GM18511 (cell line): Measurements from ENCODE around the gene RNU2-63P.
"Not testable (repeated sequence)": the region's sequence is repeated elsewhere in the genome, so short reads cannot be mapped to it uniquely, and the experiment has no call there.

Source experiments
- ATAC-seq: cut with Tn5 transposase; IDR thresholded peaks from one replicate; pipeline ENCODE4 v1.9.1; 2021; ENCODE audit warnings: mild to moderate bottlenecking, moderate library complexity; ENCODE audit not compliant: unreplicated experiment

The RNU2-63P gene

GRCh38 chr2:88032070-88032702, 15.8 kb upstream of the RNU2-63P start:
- ATAC-seq = no peak

GRCh38 chr2:88028931-88029330, 12.6 kb upstream of the RNU2-63P start:
- no peak for ATAC-seq

- ATAC-seq = no peak
Observed at GRCh38 chr2:88027697-88028389, 11.5 kb upstream of the RNU2-63P start.

- ATAC-seq = no peak
Observed at GRCh38 chr2:88024509-88024908, 8.2 kb upstream of the RNU2-63P start.

- ATAC-seq = no peak
Observed at GRCh38 chr2:88022669-88022921, 6.2 kb upstream of the RNU2-63P start.

- ATAC-seq = no peak
Observed at GRCh38 chr2:88019985-88020384, 3.6 kb upstream of the RNU2-63P start.

- no peak for ATAC-seq
Observed at GRCh38 chr2:88018909-88019308, 2.6 kb upstream of the RNU2-63P start.

- ATAC-seq = not testable (repeated sequence)
Observed at GRCh38 chr2:88018077-88018805, 1.9 kb upstream of the RNU2-63P start.

- ATAC-seq = not testable (repeated sequence)
Observed at GRCh38 chr2:88017780-88018038, 1.4 kb upstream of the RNU2-63P start.

- peak; percentile 76 for ATAC-seq
Observed at GRCh38 chr2:88016960-88017779, 823 bp upstream of the RNU2-63P start.

- ATAC-seq = no peak
Observed at GRCh38 chr2:88011011-88011410, 5.3 kb downstream of the RNU2-63P start.

- ATAC-seq = no peak
Observed at GRCh38 chr2:88010136-88010535, 6.2 kb downstream of the RNU2-63P start.

GRCh38 chr2:88006912-88007439, 9.4 kb downstream of the RNU2-63P start:
- ATAC-seq = no peak

- no peak for ATAC-seq
Observed at GRCh38 chr2:88005776-88006175, 10.6 kb downstream of the RNU2-63P start.

GRCh38 chr2:88003074-88003755, 13.1 kb downstream of the RNU2-63P start:
- no peak for ATAC-seq

- no peak for ATAC-seq
Observed at GRCh38 chr2:88002359-88002707, 14.0 kb downstream of the RNU2-63P start.

GRCh38 chr2:88000474-88000873, 15.9 kb downstream of the RNU2-63P start:
- ATAC-seq = not testable (repeated sequence)

- no peak for ATAC-seq
Observed at GRCh38 chr2:87996570-87996969, 19.8 kb downstream of the RNU2-63P start.

GRCh38 chr2:87995756-87996155, 20.6 kb downstream of the RNU2-63P start:
- no peak for ATAC-seq

- ATAC-seq = not testable (repeated sequence)
Observed at GRCh38 chr2:87994304-87994850, 22.0 kb downstream of the RNU2-63P start.

GRCh38 chr2:87992569-87992968, 23.8 kb downstream of the RNU2-63P start:
- not testable (repeated sequence) for ATAC-seq
